NCI-H2196 (cell line): Measurements from ENCODE around the gene CARD16.
"Not testable (repeated sequence)": the region's sequence is repeated elsewhere in the genome, so short reads cannot be mapped to it uniquely, and the experiment has no call there.

Experiments
- DNase-seq: peaks from one replicate; lab custom pipeline; 2025; ENCODE audit not compliant: unreplicated experiment; lab: John Stamatoyannopoulos, UW

Gene CARD16

GRCh38 chr11:105044557-105045524 is at the start of gene CARD16:
Gene CARD16, minus strand, starts transcription at chr11:105045335. Its CDS starts 38 bp downstream, at chr11:105045297.
- not testable (repeated sequence) for DNase-seq

DNA sequence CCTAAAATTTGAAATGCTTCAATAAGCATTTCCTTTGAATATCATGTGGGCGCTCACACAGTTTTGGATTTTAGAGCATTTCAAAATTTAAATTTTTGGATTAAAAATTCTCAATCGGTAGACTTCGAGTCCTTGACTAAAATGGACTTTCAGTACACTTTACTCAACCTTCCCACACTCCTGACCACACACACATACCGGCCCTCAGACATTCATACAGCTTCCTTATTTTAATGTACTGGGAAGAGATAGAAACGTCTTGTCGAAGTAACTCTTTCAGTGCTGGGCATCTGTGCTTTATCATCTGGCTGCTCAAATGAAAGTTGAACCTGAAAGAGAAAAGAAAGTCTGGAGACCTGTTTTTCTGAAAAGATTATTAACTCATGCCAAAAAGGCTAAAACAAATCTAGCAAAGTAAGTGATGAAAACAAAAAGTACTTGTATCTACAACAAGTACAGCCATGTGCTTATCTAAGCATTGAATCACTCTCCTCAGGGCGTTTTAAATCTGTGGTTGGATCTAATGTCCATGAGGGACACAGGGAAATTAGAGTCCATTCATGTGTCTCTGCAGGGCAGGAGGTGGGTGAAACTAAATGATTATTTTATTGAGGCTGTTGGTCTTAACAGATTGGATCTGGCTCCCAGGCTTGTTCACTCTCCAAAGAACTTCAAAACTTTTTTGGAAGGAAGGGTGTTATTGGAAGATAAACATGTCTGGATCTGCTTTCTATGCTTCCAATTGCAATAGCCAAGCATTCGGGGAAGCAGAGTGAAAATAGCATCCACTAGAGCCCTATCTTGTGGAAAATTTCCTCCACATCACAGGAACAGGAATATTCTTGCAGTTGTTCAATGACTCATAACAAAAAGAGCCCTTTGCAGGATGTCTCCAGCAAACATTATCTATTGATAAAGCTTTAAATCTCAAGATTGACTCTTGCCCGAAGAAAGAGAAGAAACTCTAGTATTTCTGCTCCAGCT is 47.4 kb upstream of the CARD16 start:
- no peak for DNase-seq

GRCh38 chr11:105081412-105082150 is 36.4 kb upstream of the CARD16 start:
- DNase-seq, result no peak

DNA sequence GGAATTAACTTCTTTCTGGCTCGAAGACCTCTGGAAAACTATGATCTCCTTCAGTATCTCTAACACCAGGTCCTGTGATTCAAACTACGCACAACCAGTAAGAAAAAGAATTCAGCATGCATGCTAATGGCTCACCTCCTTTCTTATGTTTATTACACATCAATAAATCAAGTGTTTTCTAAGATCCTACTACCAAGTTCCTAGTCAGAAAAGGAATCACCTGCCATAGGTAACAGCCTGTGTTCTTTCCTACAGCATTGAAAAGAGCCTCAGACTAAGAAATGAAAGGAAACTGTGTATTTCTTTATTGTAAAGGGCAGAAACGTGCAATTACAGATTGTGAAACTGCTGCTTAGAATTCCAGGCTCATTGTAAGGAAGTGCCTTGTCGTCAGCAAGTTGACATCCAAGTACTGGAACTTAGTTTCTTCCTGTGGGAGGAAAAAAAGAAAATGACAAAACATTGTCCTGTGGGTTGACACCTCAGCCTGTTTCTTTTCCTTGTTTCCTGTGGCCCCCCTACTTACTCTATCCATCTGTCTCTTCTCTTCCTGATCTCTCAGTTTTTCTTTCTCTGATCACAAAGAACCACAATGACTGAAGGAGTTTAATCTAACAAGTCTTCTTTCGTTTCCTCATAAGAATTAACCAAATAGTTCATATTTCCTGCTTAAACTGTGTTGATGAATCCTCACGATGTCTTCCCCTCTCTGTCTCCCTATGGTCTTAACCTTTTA is 35.2 kb upstream of the CARD16 start:
- DNase-seq, result not testable (repeated sequence)

GRCh38 chr11:105078283-105078682 is 33.1 kb upstream of the CARD16 start:
- no peak for DNase-seq

GRCh38 chr11:105077141-105077790 is 32.1 kb upstream of the CARD16 start:
- not testable (repeated sequence) for DNase-seq

- no peak for DNase-seq
These were observed 29.0 kb upstream of the CARD16 start for GRCh38 chr11:105074166-105074530.

- no peak for DNase-seq
These were observed 28.5 kb upstream of the CARD16 start for GRCh38 chr11:105073456-105074165.

DNA sequence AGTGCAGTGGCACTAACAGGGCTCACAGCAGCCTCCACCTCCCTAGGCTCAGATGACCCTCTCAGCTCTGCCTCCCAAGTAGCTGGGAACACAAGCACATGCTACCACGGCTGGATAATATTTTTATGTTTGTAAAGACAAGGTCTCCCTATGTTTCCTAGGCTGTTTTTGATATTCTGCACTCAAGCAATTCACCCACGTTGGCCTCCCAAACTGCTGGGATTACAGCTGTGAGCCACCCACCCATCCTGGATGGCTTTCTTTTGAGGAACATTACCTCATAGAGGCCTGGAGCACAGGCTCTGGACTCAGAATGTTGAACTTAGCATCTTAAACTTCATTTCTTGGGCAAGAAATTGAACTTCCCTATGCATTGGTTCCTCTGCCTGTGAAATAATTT is 26.9 kb upstream of the CARD16 start:
- not testable (repeated sequence) for DNase-seq

DNA sequence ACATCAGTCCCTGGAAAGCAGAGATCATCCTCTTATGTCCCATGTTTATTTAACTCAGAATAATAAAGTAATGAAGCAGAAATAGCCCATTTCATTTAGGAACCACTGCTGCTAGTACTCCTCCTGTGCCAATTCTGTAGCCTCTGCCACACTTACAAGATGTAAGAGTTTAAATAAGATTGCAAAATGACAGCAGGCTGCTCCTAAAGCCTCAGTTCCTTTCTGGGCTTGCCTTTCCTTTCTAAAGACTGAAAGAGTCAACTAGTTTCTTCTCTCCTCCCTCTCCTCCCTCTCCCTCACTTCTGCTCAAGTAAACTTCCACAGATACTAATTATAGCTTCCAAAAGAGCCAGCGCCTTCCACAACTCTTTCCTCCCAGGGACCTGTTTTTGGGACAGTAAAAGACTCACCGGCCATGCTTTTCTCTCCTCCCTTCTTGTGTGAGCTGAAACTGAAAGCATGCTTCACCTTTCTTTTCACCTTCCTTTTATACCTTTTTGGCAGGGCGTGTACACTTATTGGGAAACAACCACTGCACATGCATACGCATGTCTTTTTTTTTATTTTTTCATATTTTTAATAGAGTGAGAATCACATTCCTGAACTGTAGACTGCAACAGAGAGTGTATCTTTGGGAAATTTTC is 26.1 kb upstream of the CARD16 start:
- no peak for DNase-seq

- no peak for DNase-seq
These were observed 25.2 kb upstream of the CARD16 start for GRCh38 chr11:105070306-105070705.

DNA sequence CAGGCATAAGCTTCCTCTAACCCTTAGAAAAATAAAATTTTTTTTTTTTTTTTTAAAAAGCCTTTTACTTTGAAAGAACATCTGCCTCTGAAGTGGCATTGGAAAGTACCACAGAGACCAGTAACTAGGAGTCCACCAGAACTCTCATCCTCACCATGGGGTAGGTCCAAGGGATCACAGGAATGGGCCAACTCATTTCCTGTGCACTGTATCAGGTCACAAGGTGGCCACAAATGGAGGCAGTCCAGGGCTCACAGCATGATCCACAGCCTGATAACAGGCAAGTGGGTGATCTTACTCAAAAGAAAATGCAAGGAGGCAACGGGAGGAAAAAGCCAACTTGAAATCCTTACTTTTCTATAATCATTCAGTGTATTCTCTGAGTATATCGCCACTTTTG is 24.6 kb upstream of the CARD16 start:
- not testable (repeated sequence) for DNase-seq

- DNase-seq, result not testable (repeated sequence)
These were observed 18.3 kb upstream of the CARD16 start for GRCh38 chr11:105063245-105063941.

- DNase-seq, result no peak
These were observed 12.3 kb upstream of the CARD16 start for GRCh38 chr11:105057432-105057831.

- DNase-seq, result no peak
These were observed 11.3 kb upstream of the CARD16 start for GRCh38 chr11:105056446-105056845.

DNA sequence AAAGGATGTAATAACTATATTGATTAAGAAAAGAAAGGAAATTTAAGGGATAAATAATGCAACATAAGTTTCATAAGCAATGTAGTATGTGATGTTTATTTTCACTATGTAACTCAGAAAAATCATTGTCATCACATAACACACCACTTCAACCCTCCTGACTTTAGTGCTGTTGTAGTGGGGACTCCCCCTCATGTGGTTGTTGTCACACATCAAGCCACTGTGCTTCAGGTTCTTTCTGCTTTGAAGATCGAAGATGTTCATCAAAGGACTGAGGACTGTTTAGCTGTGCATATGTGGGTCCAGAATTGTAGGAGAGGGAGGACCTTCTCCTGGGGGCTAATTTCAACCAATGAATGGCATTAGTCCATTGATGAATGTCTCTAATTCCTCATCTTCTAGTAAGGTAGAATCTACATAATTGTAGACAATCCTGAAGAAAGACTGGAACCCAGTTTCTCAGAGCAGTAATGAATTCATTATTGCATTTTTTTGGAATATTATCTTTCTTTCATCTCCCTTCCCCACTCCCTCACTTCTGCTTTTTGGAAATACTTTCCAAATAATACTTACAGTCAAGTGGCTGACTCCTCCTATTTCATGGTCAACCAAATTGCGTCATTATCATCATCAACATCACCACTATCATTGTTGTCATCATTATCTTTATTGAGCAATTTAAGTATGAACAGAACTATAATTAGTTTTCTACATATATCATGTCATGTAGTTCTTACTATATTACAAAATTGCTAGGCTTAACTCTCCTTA is 9.8 kb upstream of the CARD16 start:
- DNase-seq, result no peak

- no peak for DNase-seq
These were observed 7.4 kb upstream of the CARD16 start for GRCh38 chr11:105052487-105052886.
